ENCODE measurements around the gene GASK1B. TPM values are rescaled to one million over a fixed set of nuclear protein-coding genes. Genes with fewer than 3 reads are reported as not detected.

The GASK1B gene
- total and polyA plus RNA-seq, 2 of the 13 experiments (the other 11 are each of a cell fraction or from before 2014, with no cell fraction given), result 29.1 to 40.4 TPM

DNA sequence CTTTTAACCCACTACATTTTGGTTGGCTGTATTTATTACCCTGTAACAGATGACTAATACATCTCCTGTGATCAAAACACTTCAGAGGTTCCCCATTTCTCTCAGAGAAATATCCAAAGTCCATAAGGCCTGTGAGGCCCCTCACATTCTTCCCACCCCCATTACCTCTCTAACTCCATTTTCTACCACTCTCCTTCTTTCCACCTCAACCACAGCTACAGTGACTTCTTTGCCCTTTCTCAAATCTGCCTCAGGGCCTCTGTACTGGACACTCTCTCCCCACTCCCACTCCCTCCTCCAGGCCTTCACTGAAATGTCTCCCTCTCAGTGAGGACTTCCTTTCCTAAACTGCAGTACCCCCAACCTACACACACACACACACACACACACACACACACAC is 29.1 kb upstream of the GASK1B start:
- ATAC-seq (no peak), FAIRE-seq (no peak), DNase-seq (ENCODE audit: low spot score) (no peak)
- BruUV-seq (replicated peaks), result no TSS peak
- Histone ChIP-seq H3K4me2 (ENCODE audit: low read depth, low read length) (no peak overlapping the region), H3K4me1 (ENCODE audit: insufficient read depth, low read length) (peaks cover 9% of the 10 kb centered on the region; the same call in 1 of the 2 replicates), H2AFZ (ENCODE audit: low read length) (no peak overlapping the region), H3K27ac (ENCODE audit: extremely low read length, insufficient read depth, low read length) (no peak overlapping the region), H3K4me3 (replicated peaks in 1 of 3; ENCODE audit: insufficient read depth in 1 of 3, low read depth in 2 of 3, low read length in 3 of 3) (no peak overlapping the region), H3K9me3 (ENCODE audit: low read length) (no peaks in the 10 kb centered on the region), H4K20me1 (ENCODE audit: insufficient read depth, low read length) (no peaks in the 10 kb centered on the region), H3K9ac (ENCODE audit: insufficient read depth, low read depth, low read length) (no peak overlapping the region), H3K79me2 (ENCODE audit: insufficient read depth, low read length) (no peaks in the 10 kb centered on the region), H3K36me3 (replicated peaks in 1 of 2; ENCODE audit: control insufficient read depth in 1 of 2, insufficient read depth in 2 of 2, low read length in 2 of 2) (peaks cover 4 to 9% of the 10 kb centered on the region in 2 experiments; a peak in 4 of 5 replicates), H3K27me3 (ENCODE audit: control insufficient read depth in 1 of 2, insufficient read depth in 2 of 2, low read length in 2 of 2) (no peaks in the 10 kb centered on the region)
- ChIA-PET CTCF (ENCODE audit: low intra/inter-chr PET ratio, low total read pairs) (no interaction called here), POLR2A (no interaction called here)
- intact Hi-C loops (cut with micrococcal nuclease; ENCODE audit: unreplicated experiment), result no loop called here
- no peak for TF ChIP-seq KLF6 (CRISPR knock-in tag; IDR thresholded peaks at IDR 0.05)
- TF ChIP-seq, protein P1, sequence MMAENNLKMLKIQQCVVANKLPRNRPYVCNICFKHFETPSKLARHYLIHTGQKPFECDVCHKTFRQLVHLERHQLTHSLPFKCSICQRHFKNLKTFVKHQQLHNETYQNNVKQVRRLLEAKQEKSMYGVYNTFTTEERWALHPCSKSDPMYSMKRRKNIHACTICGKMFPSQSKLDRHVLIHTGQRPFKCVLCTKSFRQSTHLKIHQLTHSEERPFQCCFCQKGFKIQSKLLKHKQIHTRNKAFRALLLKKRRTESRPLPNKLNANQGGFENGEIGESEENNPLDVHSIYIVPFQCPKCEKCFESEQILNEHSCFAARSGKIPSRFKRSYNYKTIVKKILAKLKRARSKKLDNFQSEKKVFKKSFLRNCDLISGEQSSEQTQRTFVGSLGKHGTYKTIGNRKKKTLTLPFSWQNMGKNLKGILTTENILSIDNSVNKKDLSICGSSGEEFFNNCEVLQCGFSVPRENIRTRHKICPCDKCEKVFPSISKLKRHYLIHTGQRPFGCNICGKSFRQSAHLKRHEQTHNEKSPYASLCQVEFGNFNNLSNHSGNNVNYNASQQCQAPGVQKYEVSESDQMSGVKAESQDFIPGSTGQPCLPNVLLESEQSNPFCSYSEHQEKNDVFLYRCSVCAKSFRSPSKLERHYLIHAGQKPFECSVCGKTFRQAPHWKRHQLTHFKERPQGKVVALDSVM (CRISPR knock-in tag; IDR thresholded peaks at IDR 0.05), result no peak
- TF ChIP-seq IRX3 (CRISPR knock-in tag; IDR thresholded peaks at IDR 0.05; ENCODE audit: borderline replicate concordance, low read depth), result no peak
- TF ChIP-seq, protein P2, sequence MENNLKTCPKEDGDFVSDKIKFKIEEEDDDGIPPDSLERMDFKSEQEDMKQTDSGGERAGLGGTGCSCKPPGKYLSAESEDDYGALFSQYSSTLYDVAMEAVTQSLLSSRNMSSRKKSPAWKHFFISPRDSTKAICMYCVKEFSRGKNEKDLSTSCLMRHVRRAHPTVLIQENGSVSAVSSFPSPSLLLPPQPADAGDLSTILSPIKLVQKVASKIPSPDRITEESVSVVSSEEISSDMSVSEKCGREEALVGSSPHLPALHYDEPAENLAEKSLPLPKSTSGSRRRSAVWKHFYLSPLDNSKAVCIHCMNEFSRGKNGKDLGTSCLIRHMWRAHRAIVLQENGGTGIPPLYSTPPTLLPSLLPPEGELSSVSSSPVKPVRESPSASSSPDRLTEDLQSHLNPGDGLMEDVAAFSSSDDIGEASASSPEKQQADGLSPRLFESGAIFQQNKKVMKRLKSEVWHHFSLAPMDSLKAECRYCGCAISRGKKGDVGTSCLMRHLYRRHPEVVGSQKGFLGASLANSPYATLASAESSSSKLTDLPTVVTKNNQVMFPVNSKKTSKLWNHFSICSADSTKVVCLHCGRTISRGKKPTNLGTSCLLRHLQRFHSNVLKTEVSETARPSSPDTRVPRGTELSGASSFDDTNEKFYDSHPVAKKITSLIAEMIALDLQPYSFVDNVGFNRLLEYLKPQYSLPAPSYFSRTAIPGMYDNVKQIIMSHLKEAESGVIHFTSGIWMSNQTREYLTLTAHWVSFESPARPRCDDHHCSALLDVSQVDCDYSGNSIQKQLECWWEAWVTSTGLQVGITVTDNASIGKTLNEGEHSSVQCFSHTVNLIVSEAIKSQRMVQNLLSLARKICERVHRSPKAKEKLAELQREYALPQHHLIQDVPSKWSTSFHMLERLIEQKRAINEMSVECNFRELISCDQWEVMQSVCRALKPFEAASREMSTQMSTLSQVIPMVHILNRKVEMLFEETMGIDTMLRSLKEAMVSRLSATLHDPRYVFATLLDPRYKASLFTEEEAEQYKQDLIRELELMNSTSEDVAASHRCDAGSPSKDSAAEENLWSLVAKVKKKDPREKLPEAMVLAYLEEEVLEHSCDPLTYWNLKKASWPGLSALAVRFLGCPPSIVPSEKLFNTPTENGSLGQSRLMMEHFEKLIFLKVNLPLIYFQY (CRISPR knock-in tag; IDR thresholded peaks at IDR 0.05; ENCODE audit: borderline replicate concordance), result no peak
- TF ChIP-seq SAFB2 (CRISPR knock-in tag; IDR thresholded peaks at IDR 0.05; ENCODE audit: borderline replicate concordance, low read depth), result no peak
- TF ChIP-seq, protein P3, sequence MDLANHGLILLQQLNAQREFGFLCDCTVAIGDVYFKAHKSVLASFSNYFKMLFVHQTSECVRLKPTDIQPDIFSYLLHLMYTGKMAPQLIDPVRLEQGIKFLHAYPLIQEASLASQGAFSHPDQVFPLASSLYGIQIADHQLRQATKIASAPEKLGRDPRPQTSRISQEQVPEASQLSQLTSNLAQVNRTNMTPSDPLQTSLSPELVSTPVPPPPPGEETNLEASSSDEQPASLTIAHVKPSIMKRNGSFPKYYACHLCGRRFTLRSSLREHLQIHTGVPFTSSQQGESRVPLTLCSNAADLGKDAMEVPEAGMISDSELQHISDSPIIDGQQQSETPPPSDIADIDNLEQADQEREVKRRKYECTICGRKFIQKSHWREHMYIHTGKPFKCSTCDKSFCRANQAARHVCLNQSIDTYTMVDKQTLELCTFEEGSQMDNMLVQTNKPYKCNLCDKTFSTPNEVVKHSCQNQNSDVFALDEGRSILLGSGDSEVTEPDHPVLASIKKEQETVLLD (CRISPR knock-in tag; IDR thresholded peaks at IDR 0.05; ENCODE audit: low read depth), result no peak
- no peak for TF ChIP-seq POLR2A (IDR thresholded peaks at IDR 0.05; ENCODE audit: insufficient read depth in 1 of 2, low read depth in 2 of 2, low read length in 2 of 2)
- TF ChIP-seq, protein P4, sequence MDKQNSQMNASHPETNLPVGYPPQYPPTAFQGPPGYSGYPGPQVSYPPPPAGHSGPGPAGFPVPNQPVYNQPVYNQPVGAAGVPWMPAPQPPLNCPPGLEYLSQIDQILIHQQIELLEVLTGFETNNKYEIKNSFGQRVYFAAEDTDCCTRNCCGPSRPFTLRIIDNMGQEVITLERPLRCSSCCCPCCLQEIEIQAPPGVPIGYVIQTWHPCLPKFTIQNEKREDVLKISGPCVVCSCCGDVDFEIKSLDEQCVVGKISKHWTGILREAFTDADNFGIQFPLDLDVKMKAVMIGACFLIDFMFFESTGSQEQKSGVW (CRISPR knock-in tag; IDR thresholded peaks at IDR 0.05; ENCODE audit: borderline replicate concordance), result no peak
- TF ChIP-seq GATAD2A (CRISPR knock-in tag; IDR thresholded peaks at IDR 0.05), result no peak
- TF ChIP-seq RBM22 (optimal IDR thresholded peaks at IDR 0.05; ENCODE audit: low read length), result no peak
- TF ChIP-seq FOXJ3 (CRISPR knock-in tag; IDR thresholded peaks at IDR 0.05; ENCODE audit: borderline replicate concordance), result no peak
- in situ Hi-C loops (cut with HindIII; ENCODE audit: extremely low pct_ligation_motif_present, low pct_unique_long_range_greater_than_20kb), result no loop called here
